CD4-positive, alpha-beta T cell treated with Interleukin-6 for 4 hours (primary cell): ENCODE results near the gene PFDN2.

ENCODE experiments used
- DNase-seq: peaks from one replicate; pipeline ENCODE4 v3.0.0-alpha.2; 2020; ENCODE audit warnings: mixed read lengths

PFDN2 gene

DNA sequence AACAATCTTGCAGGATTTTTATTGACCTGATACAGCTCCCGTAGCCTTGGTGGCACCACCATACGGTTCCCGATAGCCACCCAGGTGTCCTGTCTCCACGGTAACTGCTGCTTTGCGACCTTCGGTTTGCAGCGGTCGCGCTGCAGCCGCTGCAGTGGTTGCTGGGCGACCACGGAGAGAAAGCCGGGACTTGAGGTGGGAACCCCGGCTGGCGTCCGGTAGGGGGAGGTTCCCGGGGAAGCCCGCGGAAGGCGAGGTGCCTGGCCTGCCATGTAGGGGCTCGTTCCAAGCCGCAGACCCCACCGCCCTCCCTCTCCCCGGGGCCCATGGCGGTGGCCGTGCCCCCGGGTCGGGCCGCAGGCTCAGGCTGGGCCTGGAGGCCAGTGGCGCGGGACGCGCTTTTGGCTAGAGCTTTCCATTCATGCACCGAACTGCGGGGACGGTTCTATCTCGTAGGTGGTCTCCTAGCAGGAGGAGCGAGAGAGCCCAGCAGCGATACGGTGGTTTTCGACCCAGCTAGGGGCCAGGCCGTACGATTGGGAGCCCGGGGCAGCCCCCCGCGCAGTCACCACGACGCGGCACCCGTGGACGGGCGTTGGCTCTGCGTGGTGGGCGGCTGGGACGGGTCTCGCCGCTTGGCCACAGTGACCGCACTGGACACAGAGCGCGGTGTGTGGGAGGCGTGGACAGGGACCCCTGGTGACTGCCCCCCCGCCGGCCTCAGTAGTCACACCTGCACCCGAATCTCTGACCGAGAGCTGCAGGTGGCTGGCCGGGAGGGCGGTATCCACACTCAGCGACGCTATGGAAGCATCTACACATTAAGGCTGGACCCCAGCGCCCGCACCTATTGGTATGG, 19.4 kb downstream of the PFDN2 start, which contains the start of gene KLHDC9:
TSS of gene KLHDC9 (plus strand) at position 152 of the 859 bp plus-strand sequence. CDS start at position 327, 175 bp downstream.
- peak; percentile 68 for DNase-seq

DNA sequence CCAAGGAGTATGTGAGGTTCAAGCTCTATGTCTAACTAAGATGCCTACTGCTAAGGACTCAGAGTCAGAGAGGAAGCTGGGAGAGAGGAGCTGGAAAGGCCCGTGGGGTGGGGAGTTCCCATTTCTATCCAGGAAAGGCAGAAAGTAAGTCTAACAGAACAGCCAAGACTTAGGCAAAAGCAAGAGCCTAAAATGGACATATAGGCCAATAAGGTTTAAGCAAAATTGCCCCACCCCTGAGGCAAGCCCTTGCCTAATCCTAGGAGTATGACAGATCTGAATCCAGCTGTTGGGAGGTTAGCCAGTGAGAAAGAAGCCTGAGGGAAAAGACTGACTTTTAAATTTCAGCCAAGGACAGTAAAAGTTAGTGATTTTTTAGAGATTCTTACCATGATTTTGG, 21.3 kb downstream of the PFDN2 start:
- DNase-seq, result no peak

DNA sequence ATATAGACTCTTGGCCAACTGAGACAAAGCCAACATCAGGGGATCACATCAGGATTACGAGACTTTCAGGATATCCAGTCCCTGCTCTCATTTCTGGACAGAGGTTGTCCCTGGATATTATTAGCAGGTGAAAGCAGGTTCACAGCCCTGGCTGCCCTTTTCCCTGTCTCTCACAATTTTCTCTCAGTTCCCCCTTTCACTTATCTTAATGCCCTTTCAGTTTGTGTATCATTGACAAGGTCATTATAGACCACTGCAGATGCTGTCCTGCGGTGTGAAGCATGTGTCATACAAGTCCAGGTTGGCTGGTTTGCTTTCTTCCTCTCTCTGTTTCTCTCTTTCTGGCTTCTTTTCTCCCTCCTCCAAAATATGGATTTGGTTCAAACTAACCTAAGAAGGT, 21.8 kb downstream of the PFDN2 start:
- no peak for DNase-seq

GRCh38 chr1:161095230-161095629, 22.6 kb downstream of the PFDN2 start:
- DNase-seq, result no peak

- no peak for DNase-seq
Observed at GRCh38 chr1:161094481-161094880, 23.4 kb downstream of the PFDN2 start.

GRCh38 chr1:161092621-161093028, 25.2 kb downstream of the PFDN2 start:
- peak; percentile 23 for DNase-seq

- DNase-seq, result no peak
Observed at GRCh38 chr1:161091796-161092507, 25.9 kb downstream of the PFDN2 start.

- DNase-seq, result no peak
Observed at GRCh38 chr1:161091093-161091492, 26.7 kb downstream of the PFDN2 start.

DNA sequence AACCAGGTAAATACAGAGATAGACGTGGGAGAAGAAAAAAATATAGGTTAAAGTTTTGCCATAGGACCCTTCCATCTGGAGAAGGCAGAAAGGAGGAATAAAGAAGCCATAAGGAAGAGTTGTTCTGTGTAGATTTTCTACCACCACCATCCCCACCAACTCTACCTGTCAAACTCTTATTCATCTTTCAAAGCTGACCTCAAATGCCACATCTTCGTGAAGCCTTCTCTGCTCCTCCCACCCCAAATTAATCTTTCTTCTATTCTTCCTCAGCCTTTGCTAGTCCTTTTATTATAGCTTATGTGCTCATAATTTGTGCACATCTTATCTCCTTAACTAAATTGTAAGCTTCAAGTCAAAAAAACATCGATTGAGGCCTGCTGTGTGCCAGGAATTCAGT, 27.2 kb downstream of the PFDN2 start:
- no peak for DNase-seq

DNA sequence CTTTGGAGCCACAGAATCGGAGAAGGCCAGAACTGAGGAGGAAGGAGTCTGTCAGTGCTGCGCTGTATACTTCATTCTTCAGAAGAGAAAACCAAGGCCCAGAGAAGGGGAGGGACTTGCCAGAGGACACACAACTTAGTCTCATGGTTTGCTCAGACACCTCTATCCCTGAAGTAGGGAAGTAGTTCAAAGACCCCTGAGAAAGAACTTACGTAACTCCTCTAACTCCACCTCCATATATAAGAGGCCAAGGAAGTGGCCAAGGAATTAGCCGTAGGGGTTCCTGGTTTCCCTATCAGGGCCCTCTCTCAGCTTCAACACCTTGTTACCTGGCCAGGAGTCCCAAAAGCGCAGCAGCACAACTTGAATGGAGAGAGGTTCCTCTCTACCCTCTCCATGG, 27.9 kb downstream of the PFDN2 start:
- DNase-seq, result no peak

GRCh38 chr1:161089251-161089924, 28.4 kb downstream of the PFDN2 start, which contains the start of gene NECTIN4:
Gene NECTIN4, minus strand, starts transcription at chr1:161089558. Its CDS starts 262 bp downstream, at chr1:161089296.
- DNase-seq, result no peak

DNA sequence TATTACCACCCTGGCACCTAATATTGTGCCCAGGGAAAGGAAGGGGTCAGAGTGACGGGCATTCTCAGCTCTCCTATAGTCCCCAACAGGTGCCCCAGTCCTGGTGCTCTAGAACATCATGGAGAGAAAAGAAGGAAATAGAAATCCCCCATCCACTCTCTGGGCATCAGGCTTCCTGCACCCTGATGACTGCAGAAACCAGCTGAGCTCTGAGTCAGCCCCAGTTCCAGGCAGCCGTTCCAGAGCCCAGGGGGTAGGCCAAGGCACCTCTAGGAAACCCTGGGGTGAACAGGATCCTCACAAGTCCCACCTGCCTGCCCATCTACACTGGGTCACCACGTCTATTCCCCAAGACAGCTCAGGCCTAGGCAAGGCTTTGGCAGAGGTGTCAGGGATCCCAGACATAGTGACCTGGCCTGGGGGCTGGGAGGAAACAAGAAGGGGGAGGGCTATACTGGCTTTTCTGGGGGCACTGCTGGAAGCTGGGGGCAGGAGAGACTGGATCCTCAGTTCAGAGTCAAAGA, 29.2 kb downstream of the PFDN2 start:
- no peak for DNase-seq

GRCh38 chr1:161086457-161086856, 31.4 kb downstream of the PFDN2 start:
- DNase-seq, result no peak

DNA sequence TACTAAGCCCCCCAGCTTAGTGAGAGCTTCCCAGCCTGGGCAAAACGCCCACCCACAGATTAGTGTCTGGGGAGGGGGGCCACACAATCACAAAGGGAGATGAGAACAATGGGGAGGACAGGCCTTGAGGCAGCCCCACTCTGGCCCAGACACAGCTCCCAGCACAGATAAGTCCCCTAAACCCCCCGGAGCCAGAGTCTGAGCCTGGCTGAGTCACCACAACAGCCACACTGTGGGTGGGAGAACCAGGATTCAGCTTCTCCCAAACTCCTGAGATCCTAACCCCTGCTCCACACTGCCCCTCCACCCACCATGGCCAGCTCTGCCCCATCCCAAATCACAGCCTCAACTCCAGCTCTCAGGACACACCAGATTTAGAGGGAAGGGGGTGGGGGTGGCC, 32.7 kb downstream of the PFDN2 start:
- no peak for DNase-seq

DNA sequence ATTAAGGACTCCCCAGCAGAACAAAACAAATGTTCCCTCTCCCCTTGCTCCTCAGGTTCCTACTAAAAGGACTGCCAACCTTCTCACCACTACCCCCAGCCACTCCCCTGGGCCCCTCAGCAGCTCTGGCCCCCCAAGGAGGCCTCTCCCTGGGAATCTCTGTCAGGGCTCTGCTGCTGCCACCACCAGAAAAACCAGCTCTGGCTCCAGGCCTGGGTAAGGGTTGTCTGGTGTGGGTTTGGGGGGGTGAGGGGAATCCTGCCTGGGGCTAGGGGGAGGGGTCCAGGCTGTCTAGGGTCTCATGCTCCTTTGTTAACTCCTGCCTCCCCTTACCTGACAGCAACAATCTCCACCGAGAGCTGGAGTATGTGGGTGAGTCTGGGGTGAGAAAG, 33.2 kb downstream of the PFDN2 start:
- no peak for DNase-seq

DNA sequence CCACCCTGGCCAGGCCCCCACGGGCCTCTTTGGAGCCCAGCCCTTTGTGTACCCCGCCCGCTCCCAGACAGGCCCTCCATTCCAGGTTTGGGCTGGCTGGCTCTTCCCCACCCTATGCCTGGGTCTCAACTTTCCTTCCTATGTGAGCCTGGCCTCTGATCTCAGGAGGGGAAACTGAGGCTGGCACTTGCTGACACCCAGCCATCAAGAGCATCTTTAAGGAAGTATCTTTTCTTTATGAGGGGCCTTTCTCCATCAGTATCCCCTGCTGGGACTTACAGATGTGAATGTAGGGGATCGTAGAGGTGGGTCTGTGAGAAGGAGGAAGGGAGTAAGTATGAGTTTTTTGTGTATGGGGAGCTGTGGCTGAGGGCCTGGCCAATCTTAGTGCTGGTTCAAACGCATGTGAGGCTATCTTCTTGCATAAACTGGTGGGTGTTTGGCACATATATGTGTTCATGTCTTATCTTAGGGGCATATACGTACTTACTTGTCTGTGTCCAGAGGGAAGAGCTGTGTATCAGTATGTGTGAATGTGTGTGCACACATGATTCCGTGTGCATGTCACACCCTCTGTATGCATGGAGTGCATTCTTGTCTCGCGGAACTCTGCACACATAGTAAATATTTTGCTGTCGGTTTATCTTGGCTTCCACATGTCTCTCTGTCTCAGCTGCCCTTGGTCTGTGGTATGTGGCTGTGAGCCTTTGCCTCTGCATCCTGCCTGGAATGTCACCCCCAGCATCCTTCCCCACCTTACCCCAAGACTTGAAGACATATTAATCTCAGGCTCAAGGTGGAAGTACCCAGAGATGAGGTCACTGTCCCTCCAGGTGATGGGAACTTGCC, 33.9 kb downstream of the PFDN2 start:
- DNase-seq, result no peak

- DNase-seq, result no peak
Observed at GRCh38 chr1:161082996-161083747, 34.7 kb downstream of the PFDN2 start.

DNA sequence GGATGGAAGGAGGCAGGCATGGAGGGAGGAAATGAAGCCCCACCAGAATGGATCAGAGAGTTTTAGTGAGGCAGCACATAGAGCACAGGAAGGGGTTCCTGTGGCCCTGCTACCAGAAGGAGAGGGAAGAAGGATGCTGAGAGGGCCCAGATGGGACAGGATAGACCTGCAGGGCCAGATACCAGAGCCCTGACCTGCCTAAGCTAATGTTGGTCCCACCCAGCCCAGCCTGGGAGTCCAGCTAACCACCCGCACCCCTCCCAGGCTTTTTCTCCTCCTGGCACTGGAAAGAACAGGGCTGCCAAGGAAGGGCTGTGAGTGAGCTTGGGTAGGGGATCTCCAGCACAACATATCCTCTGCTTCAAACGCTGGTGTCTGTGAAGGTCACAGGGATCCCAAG, 35.4 kb downstream of the PFDN2 start:
- DNase-seq, result no peak

- no peak for DNase-seq
Observed at GRCh38 chr1:161081519-161081918, 36.3 kb downstream of the PFDN2 start.

GRCh38 chr1:161080441-161081405, 37.1 kb downstream of the PFDN2 start:
- no peak for DNase-seq
